NCI-H187 (cell line): ENCODE data around the gene NOL8.

ENCODE experiments used
- DNase-seq, 2 experiments: peaks; one replicate each; lab custom pipeline; 2025; lab: John Stamatoyannopoulos, UW

NOL8 gene

DNA sequence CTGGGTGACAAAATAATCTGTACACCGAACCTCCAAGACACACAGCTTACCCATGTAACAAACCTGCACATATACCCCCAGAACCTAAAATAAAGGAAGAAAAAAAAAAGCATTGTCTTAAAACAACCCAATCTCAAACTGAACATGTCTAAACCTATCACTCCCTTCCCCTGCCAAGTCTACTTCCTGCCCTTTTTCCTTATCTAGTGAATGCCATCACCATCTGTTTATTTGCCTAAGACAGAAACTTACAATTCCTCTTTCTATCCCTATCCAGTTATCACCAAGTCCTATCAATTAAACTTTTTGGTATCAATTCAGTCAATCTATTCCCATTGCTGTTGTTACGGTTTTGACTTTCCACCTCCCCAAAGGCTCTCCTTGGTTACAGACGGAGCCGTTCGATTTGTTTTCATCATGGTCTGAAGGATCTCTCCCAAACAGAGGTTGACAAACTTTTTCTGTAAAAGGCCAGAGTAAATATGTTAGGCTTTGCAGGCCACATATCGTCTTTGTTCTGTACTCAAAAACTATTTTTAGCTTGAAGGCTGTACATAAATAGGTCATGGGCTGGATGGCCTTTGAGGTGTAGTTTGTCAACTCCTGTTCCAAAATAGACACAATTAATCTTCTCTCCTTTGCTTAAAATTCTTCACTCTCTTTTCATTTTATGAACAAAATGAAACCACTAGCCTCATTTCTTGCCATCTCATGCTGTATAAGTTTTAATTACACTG, 12.1 kb downstream of the NOL8 start:
- DNase-seq: no peak

DNA sequence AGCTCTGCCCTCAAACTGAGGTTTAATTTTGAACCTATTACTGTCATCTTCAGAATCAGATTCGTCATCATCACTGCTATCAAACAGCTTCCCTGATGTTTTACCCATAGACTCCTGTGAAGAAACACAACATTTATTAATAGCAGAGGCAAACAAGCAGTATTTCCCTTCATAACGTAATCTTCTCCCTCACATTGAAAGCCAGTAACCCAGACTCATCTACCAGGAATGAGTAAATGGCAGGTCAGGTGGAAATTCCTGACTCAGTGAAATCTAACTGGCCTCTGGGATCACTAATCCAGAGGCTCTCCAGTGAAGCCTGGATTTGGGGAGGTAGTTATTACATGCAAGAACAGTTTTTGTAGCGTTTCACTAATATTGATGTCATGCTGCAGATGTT, 14.6 kb downstream of the NOL8 start:
- no peak for DNase-seq

DNA sequence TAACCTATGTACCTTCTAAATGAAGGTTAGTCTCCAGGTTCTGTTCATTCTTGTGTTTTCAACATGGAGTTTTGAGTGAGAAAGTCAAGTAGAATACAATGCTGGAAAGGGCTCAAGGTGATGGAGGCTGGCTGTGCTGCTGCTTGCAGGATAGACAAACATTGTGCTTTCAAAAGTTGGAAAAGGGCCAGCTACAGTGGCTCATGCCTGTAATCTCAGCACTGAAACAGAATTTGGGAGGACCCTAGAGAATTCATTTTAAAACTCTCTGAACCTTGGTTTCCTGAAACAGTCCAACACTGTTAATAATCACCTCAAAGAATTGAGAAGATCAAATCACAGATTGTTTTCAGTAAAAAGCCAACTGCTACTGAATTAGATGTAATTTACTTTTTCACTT, 16.3 kb downstream of the NOL8 start:
- DNase-seq: no peak

DNA sequence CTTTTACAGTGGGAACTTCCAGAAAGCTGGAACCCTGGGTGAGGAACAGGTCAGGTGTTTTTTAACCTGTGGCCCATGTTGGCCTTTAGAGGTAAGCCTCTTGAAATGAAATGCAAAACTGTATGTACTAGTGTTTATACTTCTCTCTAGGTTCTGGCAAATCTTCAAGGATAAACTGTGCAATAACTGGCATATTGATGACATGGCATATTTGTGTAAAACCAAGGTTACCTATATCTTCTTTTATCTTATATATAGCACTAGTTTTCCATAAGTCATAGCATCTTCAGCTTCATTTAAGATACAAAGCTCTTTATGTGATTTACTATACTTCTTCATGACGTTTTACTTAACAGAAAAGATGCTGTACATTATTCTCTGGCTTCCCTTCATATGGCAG, 24.2 kb downstream of the NOL8 start:
- DNase-seq: no peak

DNA sequence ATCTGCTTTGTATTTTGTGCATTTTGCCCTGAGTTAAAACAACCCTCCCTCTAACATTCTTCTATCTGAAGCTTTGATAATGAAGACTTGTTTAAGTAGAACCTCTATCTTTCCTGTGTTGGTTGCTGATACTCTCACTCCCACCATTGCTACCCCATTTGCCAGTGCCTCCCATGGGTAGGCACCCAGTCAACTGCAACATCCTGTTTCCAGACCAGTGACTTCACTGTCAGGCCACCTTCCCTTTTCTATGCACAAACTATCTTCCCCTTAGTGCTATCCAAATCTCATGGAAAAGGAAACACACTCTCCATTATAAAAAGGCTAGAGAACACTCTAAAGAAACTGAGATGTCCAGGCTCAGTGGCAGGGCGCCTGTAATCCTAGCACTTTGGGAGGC, 26.0 kb downstream of the NOL8 start:
- no peak for DNase-seq

DNA sequence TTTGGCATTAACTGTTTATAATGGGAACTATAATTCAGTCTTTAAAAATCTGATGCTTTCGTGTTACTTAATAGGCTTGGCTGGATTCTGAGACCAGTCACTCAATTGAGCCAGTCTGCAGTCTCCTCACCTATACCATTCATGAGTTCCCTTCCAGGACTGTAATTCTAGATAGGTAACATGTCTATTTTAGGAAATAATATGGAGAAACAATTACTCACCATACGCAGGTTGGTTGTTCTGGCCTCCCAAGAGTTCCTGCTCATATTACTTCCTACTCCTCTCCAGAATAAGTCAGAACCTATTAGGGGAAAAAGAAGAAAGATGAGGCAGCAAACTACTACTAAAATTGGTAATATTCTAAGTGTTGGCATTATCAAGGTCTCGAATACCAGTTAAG, 27.1 kb downstream of the NOL8 start:
- DNase-seq: no peak

DNA sequence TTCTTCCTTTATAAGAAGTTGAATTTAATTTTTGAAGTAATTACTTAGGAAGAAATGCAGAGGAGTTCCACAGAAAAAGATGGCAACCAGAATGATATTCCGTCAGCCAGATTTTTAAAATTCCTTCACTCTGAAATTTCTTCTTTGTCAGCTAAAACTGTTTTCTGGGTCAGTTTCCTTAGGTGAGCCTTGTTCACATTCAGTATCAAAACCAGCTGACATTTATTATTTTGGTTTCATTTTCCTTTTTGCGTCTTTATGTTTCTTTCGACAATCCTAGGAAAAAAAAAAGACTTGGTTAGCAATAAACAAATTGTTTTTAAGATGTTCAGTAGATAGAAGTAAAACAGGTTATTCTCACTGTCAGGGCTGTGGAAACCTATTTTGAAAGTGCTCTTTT, 27.5 kb downstream of the NOL8 start:
- no peak for DNase-seq

DNA sequence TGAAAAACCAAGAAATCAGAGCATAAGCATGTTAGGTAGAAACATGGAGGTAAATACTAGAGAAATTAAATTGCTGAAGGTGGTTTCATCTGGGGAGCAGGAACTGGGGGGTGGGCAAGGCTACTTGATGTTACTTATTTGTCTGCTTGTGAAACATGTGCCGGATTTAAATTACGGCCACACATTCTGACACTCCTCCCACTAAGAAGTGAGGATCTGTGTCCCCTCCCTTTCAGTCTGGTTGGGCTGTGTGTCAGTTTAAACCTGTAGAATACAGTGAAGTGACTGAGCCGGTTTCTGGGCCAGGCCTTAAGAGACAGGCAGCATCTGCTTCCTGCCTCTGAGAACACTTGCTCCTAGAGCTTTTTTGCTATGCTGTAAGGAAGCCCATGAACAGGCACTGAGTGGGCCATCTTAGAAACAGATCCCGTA, 29.3 kb downstream of the NOL8 start:
- no peak for DNase-seq

DNA sequence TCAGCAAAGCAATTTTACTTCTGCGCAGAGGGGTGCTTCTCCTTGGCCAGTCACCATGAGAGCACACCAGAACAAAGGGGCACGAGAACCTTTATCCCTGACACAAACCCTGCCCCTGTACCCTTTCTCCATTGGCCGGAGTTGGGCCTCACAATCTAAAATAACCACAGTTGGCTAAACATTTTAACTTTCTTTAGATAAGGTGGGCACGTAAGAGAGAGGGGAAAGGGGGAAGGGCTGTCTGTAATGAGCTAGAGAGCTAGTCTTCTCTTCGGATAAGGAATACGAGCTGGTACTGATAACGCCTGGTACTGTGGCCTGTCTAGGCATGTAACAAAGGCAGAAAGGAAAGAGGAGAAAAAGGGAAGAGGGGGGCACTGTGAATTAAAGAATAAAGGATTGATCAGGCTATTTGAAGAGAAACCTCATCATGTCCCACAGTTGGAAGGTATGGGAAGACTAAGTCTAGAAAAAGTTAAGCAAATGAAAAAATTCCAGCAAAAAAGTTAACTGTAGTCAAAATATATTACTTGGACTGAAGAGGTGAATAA, 29.8 kb downstream of the NOL8 start:
- DNase-seq: no peak

DNA sequence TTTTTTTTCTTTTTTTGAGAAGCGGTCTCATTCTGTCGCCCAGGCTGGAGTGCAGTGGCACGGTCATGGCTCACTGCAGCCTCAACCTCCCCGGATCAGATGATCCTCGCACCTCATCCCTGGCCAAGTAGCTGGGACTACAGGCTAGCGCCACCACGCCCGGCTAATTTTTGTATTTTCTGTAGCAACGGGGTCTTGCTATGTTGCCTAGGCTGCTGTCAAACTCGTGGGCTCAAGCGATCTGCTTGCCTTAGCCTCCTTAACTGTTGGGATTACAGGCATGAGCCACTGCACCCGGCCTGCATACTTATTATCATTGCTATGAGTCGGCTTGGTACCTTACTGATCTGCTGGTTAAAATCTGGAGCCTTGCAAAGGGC, 30.9 kb downstream of the NOL8 start:
- no peak for DNase-seq

DNA sequence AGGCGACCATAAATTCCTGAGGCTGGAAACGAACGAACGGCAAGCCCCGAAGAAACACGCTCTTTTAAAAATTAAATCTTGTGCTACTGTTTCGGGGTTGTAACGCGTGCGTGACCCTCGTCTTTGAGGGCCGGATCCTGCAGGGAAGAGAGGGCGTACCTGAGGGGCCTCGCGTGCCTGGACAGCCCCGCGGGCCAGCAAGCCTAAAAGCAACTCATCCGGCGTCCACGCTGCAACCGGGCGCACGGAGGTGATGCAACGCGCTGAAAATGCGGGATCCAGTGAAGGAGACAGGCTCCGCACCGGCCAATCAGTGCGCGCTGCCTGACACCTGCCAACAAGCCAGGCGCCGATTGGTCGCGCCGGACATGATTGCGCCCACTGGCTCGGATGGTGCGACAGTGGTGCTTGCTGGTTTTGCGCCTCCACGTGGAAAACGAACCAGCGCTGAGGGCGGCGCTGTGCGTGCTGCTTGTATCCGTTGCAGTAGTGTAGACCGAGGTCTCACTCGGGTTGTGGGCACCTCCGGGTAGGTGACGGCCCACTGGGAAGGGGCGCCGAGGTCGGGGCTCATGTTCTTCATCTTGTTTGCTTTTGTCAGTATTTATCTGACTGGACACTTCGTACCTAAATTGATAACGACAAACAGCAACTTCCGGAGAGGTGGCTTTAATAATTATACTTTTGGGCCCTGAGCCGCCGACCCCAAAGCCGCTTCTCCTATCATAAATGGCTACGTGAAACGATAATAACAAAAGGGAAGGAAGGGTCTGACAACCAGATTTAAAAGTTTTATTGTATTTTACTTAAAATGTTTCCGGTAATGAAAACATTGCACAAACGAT, 31.5 kb downstream of the NOL8 start, which contains the start of gene IARS1:
Gene IARS1, minus strand, starts transcription at position 246 of the 845 bp plus-strand sequence. CDS start 4,278 bp downstream, outside the sequence.
- peak; percentile 77 to 94 for DNase-seq

DNA sequence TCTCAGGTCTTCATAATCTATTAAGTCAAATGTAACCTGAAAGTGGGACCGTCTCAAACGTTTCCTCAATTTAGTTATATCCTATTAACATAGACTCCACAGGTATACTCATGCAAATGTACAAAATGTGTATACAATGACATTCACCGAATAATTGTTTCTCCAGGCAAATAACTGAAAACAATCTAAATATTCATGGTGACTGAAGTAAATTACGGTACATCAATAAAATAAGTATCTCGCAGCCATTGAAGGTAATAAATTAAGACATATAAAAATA, 32.1 kb downstream of the NOL8 start:
- no peak for DNase-seq

DNA sequence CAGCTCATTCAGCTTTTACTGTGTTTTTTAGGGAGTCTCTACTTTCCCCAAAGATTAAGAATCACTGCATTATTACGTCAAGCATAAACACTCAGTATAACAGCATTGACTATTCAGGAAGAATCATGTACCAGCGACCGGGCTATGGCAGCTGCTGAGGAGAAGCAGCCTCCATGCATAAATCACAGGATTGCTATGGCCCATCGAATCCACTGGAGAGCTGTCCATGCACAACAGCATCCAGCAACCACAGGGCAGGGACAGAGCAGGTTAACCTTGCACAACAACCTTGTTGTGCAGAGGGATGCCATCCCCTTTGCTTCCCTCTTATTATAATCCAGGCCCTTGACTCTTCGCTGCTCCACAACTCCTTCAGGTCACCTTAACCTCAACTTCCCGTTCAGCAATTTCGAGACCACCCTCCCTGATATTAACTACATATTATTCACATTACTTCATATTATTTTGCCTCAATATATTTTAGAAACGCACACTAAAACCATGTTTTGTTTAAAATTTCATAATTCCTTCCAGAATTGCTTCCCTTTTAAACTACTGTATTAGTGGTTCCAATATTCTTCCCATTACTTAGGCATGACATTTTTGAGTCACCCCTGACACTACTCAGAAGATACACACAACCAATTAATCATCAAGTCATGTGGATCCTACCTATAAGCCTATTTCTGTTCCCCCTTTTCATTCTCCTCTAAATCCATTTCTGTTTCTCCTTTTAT, 32.6 kb downstream of the NOL8 start:
- no peak for DNase-seq

DNA sequence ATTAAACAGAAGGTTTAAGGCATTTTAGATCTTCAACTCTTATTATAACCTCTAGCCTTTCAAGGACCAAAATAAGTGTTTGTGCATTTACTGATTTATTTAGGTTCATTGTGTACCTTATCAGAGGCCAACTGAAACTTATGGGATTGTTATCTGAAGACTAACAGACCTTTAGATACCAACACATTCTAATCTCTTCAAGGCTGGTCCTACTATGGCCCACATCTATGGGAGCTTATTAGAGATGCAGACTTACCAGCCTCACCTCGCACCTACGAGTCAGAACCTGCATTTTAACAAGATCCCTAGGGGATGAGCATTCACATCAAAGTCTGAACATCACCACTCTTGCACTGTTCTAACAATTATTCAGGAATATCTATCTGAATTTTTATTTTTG, 33.6 kb downstream of the NOL8 start:
- no peak for DNase-seq

DNA sequence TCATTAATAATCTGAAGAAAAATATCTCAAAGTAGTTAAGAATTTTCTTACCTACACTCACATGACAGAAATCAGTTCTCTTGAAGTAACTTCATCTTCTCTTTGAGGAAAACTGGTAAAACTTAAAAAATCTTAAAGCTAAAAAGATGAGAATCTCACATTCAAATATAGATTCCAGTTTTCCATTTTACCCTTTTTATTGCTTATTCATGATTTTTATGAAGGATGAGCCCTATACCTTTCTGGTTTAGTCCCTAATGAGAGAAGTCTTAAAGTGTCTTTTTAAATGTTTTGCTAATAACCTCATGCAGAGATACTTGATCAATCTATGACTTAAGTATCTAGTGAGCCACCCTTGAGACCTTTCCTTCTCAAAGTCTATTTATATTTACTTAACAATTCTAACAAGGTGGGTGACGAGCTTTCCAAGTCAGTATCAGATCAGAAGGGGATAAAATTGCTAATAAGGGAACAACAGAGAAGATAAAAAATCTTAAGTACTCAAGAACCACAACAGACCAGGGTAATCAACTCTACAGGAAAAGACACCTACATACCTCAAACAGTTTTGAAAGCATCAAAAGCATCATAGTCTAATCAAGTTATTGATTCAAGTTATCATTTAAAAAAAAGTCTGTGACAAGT, 34.2 kb downstream of the NOL8 start:
- no peak for DNase-seq

DNA sequence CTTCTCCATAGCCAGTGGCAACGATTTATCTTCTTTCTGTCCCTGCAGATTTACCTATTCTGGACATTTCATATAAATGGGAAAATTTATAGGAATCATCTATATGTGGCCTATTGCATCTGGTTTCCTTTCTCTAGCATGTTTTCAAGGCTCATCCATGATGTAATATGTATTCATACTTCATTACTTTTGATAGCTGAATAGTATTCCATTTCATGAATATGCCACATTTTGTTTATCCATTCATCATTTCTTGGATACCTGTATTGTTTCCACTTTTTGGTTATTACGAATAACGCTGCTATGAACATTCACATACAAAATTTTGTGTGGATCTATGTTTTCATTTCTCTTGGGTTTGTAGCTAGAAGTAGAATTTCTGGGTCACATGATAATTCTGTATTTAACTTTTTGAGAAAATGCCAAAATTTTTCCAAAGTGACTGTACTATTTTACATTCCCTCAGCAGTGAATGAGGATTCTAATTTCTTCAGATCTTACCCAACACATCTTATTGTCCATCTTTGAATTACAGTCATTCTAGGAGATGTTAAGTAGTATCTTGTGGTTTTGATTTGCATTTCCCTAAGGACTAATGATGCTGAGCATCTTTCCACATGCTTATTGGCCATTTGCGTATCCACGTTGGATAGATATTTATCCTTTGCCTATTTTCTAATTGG, 35.3 kb downstream of the NOL8 start:
- no peak for DNase-seq

DNA sequence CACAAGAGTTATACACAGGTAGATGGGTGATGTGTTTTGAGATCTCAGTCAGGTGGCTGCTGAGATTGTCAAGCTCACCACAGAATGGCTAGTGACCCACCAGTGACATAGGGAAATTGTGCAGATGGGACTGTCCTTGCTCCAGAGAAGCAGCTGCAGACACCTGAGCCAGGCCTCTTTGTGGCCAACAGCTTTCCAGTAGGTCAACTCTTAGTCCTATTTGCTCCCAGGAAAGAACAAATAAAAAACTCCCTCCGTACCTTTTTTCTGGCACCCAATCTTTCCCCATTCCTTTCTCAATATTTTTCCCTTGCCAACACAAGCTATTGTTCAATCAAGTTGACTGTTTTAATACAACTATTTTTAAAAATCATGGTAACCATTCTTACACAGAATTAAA, 45.8 kb downstream of the NOL8 start:
- DNase-seq: no peak

DNA sequence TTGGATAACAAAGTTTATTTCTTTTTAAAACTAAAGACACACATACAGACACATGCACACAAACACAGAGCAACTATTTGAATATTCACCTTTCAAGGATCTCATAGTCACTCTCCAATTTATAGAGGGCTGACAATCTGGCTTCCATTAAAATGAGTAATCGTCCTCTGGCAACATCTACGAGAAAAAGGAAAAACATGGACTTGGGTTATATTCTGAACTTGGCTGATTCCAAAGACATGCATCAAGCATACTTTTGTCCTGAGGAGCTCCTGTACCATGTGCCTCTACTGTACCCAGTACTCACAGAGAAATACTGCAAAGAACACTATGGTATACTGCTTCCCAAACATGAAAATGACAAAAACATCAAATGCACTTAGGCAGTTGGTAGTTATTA, 47.0 kb downstream of the NOL8 start:
- no peak for DNase-seq

DNA sequence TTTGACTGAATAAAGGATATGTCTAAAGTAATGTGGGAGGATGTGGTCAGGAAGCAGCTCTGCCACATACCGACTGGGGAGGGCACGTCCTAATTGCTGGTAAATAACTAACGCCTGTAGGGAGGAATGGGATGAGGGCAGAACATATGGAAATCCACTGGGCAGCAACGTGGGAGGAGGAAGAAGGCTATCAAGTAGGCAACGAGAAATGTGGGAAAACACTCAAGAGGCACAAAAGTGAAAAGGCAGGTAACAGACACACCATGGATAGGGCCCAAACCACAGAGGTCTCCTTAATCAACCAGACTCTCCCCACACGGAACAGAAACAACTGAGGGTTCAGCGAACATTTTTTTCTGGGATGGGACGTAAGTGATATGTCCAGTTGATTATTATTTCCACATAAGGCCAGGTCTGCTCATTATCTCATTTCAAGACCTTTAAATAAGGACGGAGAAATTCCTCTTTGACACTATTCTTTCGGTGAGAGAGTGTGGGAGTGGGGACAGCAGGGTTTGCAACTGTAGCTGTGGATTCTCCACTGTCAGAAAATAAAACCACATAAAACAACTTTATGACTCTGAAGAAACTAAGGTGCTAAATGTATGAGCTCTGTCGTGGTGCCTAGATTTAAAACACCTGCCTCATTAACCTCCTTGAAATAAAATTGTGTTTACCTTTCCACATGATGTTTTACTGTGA, 48.7 kb downstream of the NOL8 start:
- no peak for DNase-seq

DNA sequence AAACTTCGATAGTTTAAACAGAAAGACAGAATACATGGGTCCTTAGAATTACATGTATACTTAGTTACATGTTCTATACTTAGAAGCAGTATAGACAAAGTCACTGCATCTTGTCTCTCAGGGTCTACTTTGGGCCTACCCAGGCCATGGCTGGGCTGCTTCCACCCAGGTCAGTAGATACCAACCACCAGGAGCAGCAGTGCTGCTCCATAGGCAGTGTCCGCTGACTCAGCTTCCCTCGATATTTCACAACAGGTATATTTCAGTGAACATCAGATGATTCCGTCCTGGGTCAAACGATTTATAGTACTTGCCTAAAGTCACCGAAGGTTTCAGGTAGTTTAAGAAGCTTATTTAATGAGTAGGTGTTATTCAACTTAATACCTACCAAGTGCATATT, 49.6 kb downstream of the NOL8 start:
- no peak for DNase-seq

DNA sequence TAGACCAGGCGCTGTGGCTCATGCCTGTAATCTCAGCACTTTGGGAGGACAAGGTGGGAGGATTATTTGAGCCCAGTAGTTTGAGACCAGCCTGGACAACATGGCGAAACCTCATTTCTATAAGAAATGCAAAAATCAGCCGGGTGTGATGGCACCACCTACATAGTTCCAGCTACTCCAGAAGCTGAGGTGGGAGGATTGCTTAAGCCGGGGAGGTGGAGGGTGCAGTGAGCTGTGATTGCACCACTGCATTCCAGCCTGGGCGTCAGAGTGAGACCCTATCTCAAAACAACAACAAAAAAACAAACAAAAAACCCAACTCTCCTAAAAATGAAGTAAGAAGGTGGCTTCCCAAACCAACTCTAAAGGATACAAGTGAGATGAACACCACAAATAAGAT, 54.6 kb downstream of the NOL8 start:
- DNase-seq: no peak
